GM12878 (cell line): Measurements from ENCODE around the gene ARHGEF1. TPM values are rescaled to one million over a fixed set of nuclear protein-coding genes. Genes with fewer than 3 reads are reported as not detected.

Source experiments
- CEBPZ ChIP-seq: fragments of 150-350 bp; IDR thresholded peaks from 2 replicates; pipeline ENCODE4 v1.6.1; 2016; ENCODE audit warnings: low read depth, low read length
- EGR1 ChIP-seq, 2 experiments: IDR thresholded peaks; 1 replicate in 1 of 2; 2 replicates in 1 of 2; pipeline ENCODE4 v1.6.1; 2011 to 2012; ENCODE audit warnings: low read depth in 2 of 2, low read length in 2 of 2, borderline replicate concordance in 1 of 2, mild to moderate bottlenecking in 1 of 2, moderate library complexity in 1 of 2
- FOXK2 ChIP-seq: fragments of 450-650 bp; IDR thresholded peaks from 2 replicates; pipeline ENCODE4 v1.6.1; 2017; ENCODE audit warnings: mild to moderate bottlenecking, moderate library complexity
- HSF1 ChIP-seq: fragments of 150-350 bp; IDR thresholded peaks from 2 replicates; pipeline ENCODE4 v1.6.1; 2014; ENCODE audit warnings: mild to moderate bottlenecking, low read depth, low read length
- KDM1A ChIP-seq: fragments of 200-600 bp; sonication (generic); IDR thresholded peaks from 2 replicates; pipeline ENCODE4 v1.6.1; 2016; ENCODE audit warnings: borderline replicate concordance
- LARP7 ChIP-seq: fragments of 450-650 bp; IDR thresholded peaks from 2 replicates; pipeline ENCODE4 v1.6.1; 2017; ENCODE audit warnings: mild to moderate bottlenecking
- NRF1 ChIP-seq: conservative IDR thresholded peaks from 2 replicates; pipeline ENCODE4 v1.6.1; 2011; ENCODE audit warnings: mild to moderate bottlenecking, low read depth, low read length, improper control_type of control experiment
- PAX5 ChIP-seq: IDR thresholded peaks from 2 replicates; pipeline ENCODE4 v1.6.1; 2011; ENCODE audit warnings: low read depth, low read length, borderline replicate concordance
- POLR2AphosphoS2 ChIP-seq: IDR thresholded peaks from 2 replicates; pipeline ENCODE4 v1.6.1; 2011; ENCODE audit warnings: low read depth, mild to moderate bottlenecking, low read length, improper control_type of control experiment, moderate library complexity
- RAD21 ChIP-seq: IDR thresholded peaks from 2 replicates; pipeline ENCODE4 v1.6.1; 2011; ENCODE audit warnings: mild to moderate bottlenecking, low read depth, low read length, moderate library complexity; ENCODE audit not compliant: insufficient read depth
- SMAD1 ChIP-seq: fragments of 450-650 bp; IDR thresholded peaks from 2 replicates; pipeline ENCODE4 v1.6.1; 2018; ENCODE audit warnings: mild to moderate bottlenecking, low read depth; ENCODE audit not compliant: partially characterized antibody
- SREBF2 ChIP-seq: IDR thresholded peaks from 2 replicates; pipeline ENCODE4 v1.6.1; 2012; ENCODE audit warnings: mild to moderate bottlenecking, low read length
- TCF12 ChIP-seq: IDR thresholded peaks from 2 replicates; pipeline ENCODE4 v1.6.1; 2011; ENCODE audit warnings: low read depth, mild to moderate bottlenecking, low read length
- USF1 ChIP-seq: IDR thresholded peaks from 2 replicates; pipeline ENCODE4 v1.6.1; 2011; ENCODE audit warnings: borderline replicate concordance, low read depth, mild to moderate bottlenecking, moderate library complexity, mixed read lengths, low read length; ENCODE audit not compliant: insufficient read depth; ENCODE audit errors: extremely low read length
- USF2 ChIP-seq: IDR thresholded peaks from 2 replicates; pipeline ENCODE4 v1.6.1; 2011; ENCODE audit warnings: low read depth, low read length, improper control_type of control experiment, borderline replicate concordance
- ZBTB11 ChIP-seq: fragments of 450-650 bp; formaldehyde crosslinking; IDR thresholded peaks from 2 replicates; pipeline ENCODE4 v1.5.0; 2022; ENCODE audit warnings: mild to moderate bottlenecking, missing genetic modification characterization
- polyA plus RNA-seq, 11 experiments: library from polyadenylated mRNA; depleted of rRNA in 4 of 11; unstranded in 6 of 11; stranded (reverse) in 5 of 11; fragments of >200 nt; fragmentation: Nextera tagmentation in 4 of 11; fragmentation: Illumina TruSeq in 1 of 11; extraction: Ambion mirVana in 4 of 11; extraction: Trizol in 1 of 11; gene quantifications; 1 replicate in 1 of 11; 2 replicates in 10 of 11; pipeline versions ENCODE4 v1.2.1 to v1.2.3, GENCODE V29; 2011 to 2016; ENCODE audit warnings: inconsistent platforms in 2 of 11, missing spikeins in 2 of 11, low read depth in 1 of 11
- total RNA-seq, 4 experiments: library from RNA; depleted of rRNA in 3 of 4; stranded (reverse); fragments of >200 nt in 3 of 4; fragmentation: Illumina TruSeq in 1 of 4; extraction: Trizol in 1 of 4; gene quantifications; 2 replicates each; pipeline versions ENCODE4 v1.2.1 to v1.2.3, GENCODE V29; 2013 to 2021

The ARHGEF1 gene
- total and polyA plus RNA-seq, 10 of the 15 experiments (the other 5 are each of a cell fraction or from before 2014, with no cell fraction given): 1.2 to 207 (median 53.9) TPM

- TF ChIP-seq SREBF2 (no peak), KDM1A (no peak), LARP7 (peak; percentile 97), EGR1 (IDR thresholded peaks at IDR 0.05; ENCODE audit: borderline replicate concordance in 1 of 2, low read depth in 2 of 2, low read length in 2 of 2) (peak in 1 of 2 experiments; percentile 91; a peak in 2 of 3 replicates), SMAD1 (peak; percentile 85), FOXK2 (no peak), RAD21 (no peak), ZBTB11 (CRISPR knock-in tag) (peak; percentile 58), HSF1 (no peak), USF1 (no peak), PAX5 (0 out of 2 replicates have a peak, but pooled peaks have one; percentile 39), NRF1 (no peak), TCF12 (peak; percentile 53; the same call in 1 of the 2 replicates), POLR2AphosphoS2 (peak; percentile 84), USF2 (no peak), CEBPZ (no peak)
Observed at GRCh38 chr19:41859618-41860418, 23.2 kb upstream of the ARHGEF1 start, which contains the start of gene RPS19 (continued).
